WTC11 (cell line): ENCODE data around the gene PCDHGA6. TPM values are rescaled to one million over a fixed set of nuclear protein-coding genes. Genes with fewer than 3 reads are reported as not detected.

ENCODE experiments used
- ATAC-seq: fragments of 200-7000 bp; cut with Tn5 transposase; 2 replicates; pipeline ENCODE4 v1.10.0; 2021; ENCODE audit warnings: mild to moderate bottlenecking, moderate library complexity
- CTCF ChIA-PET: fragments of 300-600 bp; sonication (Branson Sonifier 250); formaldehyde crosslinking; loops from one replicate; lab custom pipeline; 2021; ENCODE audit warnings: antibody characterized with exemption; lab: Charles Lee
- POLR2A ChIA-PET: fragments of 350-600 bp; sonication (Branson Sonifier 250); formaldehyde crosslinking; loops from one replicate; lab custom pipeline; 2021; ENCODE audit warnings: antibody characterized with exemption; lab: Charles Lee
- DNase-seq: peaks from one replicate; pipeline ENCODE4 v3.0.0; 2021; ENCODE audit warnings: low spot score
- H3K27ac Mint-ChIP-seq: 2 replicates; pipeline ENCODE4 v1.8.0; 2021; ENCODE audit warnings: mixed read lengths
- H3K27me3 Mint-ChIP-seq: 2 replicates; pipeline ENCODE4 v1.8.0; 2021; ENCODE audit warnings: low read depth, mild to moderate bottlenecking, moderate library complexity, mixed read lengths
- H3K36me3 Mint-ChIP-seq: 2 replicates; pipeline ENCODE4 v1.8.0; 2021; ENCODE audit warnings: mixed read lengths
- H3K4me1 Mint-ChIP-seq: 2 replicates; pipeline ENCODE4 v1.8.0; 2022; ENCODE audit warnings: mixed read lengths
- H3K4me3 Mint-ChIP-seq: 2 replicates; pipeline ENCODE4 v1.8.0; 2021; ENCODE audit warnings: mild to moderate bottlenecking, moderate library complexity, mixed read lengths
- H3K9me3 Mint-ChIP-seq: 2 replicates; pipeline ENCODE4 v1.8.0; 2021; ENCODE audit warnings: mixed read lengths
- AFF4 ChIP-seq: sonication (generic); formaldehyde crosslinking; IDR thresholded peaks from 2 replicates; pipeline ENCODE4 v1.8.1; 2023; ENCODE audit warnings: mild to moderate bottlenecking, missing genetic modification reagents, borderline replicate concordance
- CBFB ChIP-seq: sonication (generic); formaldehyde crosslinking; IDR thresholded peaks from 2 replicates; pipeline ENCODE4 v1.8.1; 2022; ENCODE audit warnings: mild to moderate bottlenecking, low read depth, missing genetic modification reagents
- CREB1 ChIP-seq: sonication (generic); formaldehyde crosslinking; IDR thresholded peaks from 2 replicates; pipeline ENCODE4 v1.8.0; 2023; ENCODE audit warnings: mild to moderate bottlenecking, missing genetic modification reagents
- E2F1 ChIP-seq: sonication (generic); formaldehyde crosslinking; IDR thresholded peaks from 2 replicates; pipeline ENCODE4 v1.8.0; 2022; ENCODE audit warnings: mild to moderate bottlenecking, missing genetic modification reagents
- ETV6 ChIP-seq: sonication (generic); formaldehyde crosslinking; IDR thresholded peaks from 2 replicates; pipeline ENCODE4 v1.8.1; 2022; ENCODE audit warnings: mild to moderate bottlenecking, missing genetic modification reagents
- FOXP1 ChIP-seq: sonication (generic); formaldehyde crosslinking; IDR thresholded peaks from 2 replicates; pipeline ENCODE4 v1.8.0; 2022; ENCODE audit warnings: missing genetic modification reagents, mild to moderate bottlenecking, moderate library complexity, borderline replicate concordance
- FOXP4 ChIP-seq: sonication (generic); formaldehyde crosslinking; IDR thresholded peaks from 2 replicates; pipeline ENCODE4 v1.8.0; 2022; ENCODE audit warnings: mild to moderate bottlenecking, missing genetic modification reagents
- GRHL2 ChIP-seq: fragments of 250-450 bp; sonication (Bioruptor Pico); IDR thresholded peaks from 2 replicates; pipeline ENCODE4 v1.8.0; 2022; ENCODE audit warnings: mild to moderate bottlenecking, moderate library complexity; ENCODE audit not compliant: insufficient replicate concordance, severe bottlenecking
- HMGA2 ChIP-seq: fragments of 250-450 bp; sonication (Bioruptor Pico); IDR thresholded peaks from 2 replicates; pipeline ENCODE4 v1.4.0; 2021; ENCODE audit warnings: mild to moderate bottlenecking, moderate library complexity
- JUN ChIP-seq: sonication (generic); formaldehyde crosslinking; IDR thresholded peaks from 2 replicates; pipeline ENCODE4 v1.8.0; 2023; ENCODE audit warnings: mild to moderate bottlenecking, missing genetic modification reagents
- MXD4 ChIP-seq: fragments of 250-450 bp; sonication (Bioruptor Pico); IDR thresholded peaks from 2 replicates; pipeline ENCODE4 v1.8.0; 2021; ENCODE audit warnings: mild to moderate bottlenecking, moderate library complexity, borderline replicate concordance
- NFATC4 ChIP-seq: fragments of 250-450 bp; sonication (Bioruptor Pico); IDR thresholded peaks from 2 replicates; pipeline ENCODE4 v1.9.0; 2021; ENCODE audit warnings: mild to moderate bottlenecking
- SMAD4 ChIP-seq: sonication (generic); formaldehyde crosslinking; IDR thresholded peaks from 2 replicates; pipeline ENCODE4 v1.8.0; 2022; ENCODE audit warnings: mild to moderate bottlenecking, missing genetic modification reagents
- TEAD1 ChIP-seq: sonication (generic); formaldehyde crosslinking; IDR thresholded peaks from 2 replicates; pipeline ENCODE4 v1.8.0; 2022; ENCODE audit warnings: mild to moderate bottlenecking, missing genetic modification reagents
- ZNF121 ChIP-seq: sonication (generic); formaldehyde crosslinking; IDR thresholded peaks from 2 replicates; pipeline ENCODE4 v1.8.0; 2023; ENCODE audit warnings: missing genetic modification reagents
- ZNF219 ChIP-seq: sonication (generic); formaldehyde crosslinking; IDR thresholded peaks from 2 replicates; pipeline ENCODE4 v1.8.0; 2023; ENCODE audit warnings: missing genetic modification reagents, mild to moderate bottlenecking, borderline replicate concordance
- ZNF396 ChIP-seq: fragments of 250-450 bp; sonication (Bioruptor Pico); IDR thresholded peaks from 2 replicates; pipeline ENCODE4 v1.8.0; 2021; ENCODE audit warnings: mild to moderate bottlenecking, moderate library complexity, borderline replicate concordance
- ZNF423 ChIP-seq: fragments of 250-450 bp; sonication (Bioruptor Pico); IDR thresholded peaks from 2 replicates; pipeline ENCODE4 v2.1.2; 2022; ENCODE audit warnings: mild to moderate bottlenecking, moderate library complexity
- ZNF425 ChIP-seq: fragments of 250-450 bp; sonication (Bioruptor Pico); conservative IDR thresholded peaks from 2 replicates; pipeline ENCODE4 v1.9.0; 2021; ENCODE audit warnings: mild to moderate bottlenecking
- total RNA-seq: library from RNA; stranded (reverse); gene quantifications from 3 replicates; pipeline ENCODE4 v1.2.3, GENCODE V29; 2021
- TF ChIP-seq, protein P1 (sequence below): sonication (generic); formaldehyde crosslinking; IDR thresholded peaks from 2 replicates; pipeline ENCODE4 v1.8.0; 2022; ENCODE audit warnings: mild to moderate bottlenecking, missing genetic modification reagents
- TF ChIP-seq, protein P2 (sequence below): fragments of 250-450 bp; sonication (Bioruptor Pico); IDR thresholded peaks from 2 replicates; pipeline ENCODE4 v1.8.0; 2021; ENCODE audit warnings: mild to moderate bottlenecking
- TF ChIP-seq, protein P3 (sequence below): sonication (generic); formaldehyde crosslinking; IDR thresholded peaks from 2 replicates; pipeline ENCODE4 v1.8.1; 2022; ENCODE audit warnings: mild to moderate bottlenecking, missing genetic modification reagents, moderate library complexity, borderline replicate concordance

The PCDHGA6 gene
- total RNA-seq, 1 experiment from 2014 or later, result 3.3 TPM

DNA sequence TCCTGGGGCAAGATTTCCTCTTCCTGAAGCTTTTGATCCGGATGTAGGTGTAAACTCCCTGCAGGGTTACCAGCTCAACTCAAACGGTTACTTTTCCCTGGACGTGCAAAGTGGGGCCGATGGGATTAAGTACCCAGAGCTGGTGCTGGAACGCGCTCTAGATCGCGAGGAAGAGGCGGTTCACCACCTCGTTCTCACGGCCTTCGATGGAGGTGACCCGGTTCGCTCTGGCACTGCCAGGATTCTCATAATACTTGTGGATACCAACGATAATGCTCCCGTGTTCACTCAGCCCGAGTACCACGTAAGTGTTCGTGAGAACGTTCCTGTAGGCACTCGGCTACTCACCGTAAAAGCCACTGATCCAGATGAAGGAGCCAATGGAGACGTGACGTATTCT, 18.1 kb upstream of the PCDHGA6 start (continued):
- TF ChIP-seq AFF4 (no peak), ZNF425 (no peak), CREB1 (CRISPR knock-in tag) (no peak)

- TF ChIP-seq NFATC4, result no peak
- TF ChIP-seq GRHL2 (CRISPR knock-in tag), result no peak
- no peak for TF ChIP-seq FOXP1 (CRISPR knock-in tag)
- TF ChIP-seq FOXP4, result no peak
- TF ChIP-seq CBFB (CRISPR knock-in tag), result no peak
- TF ChIP-seq, protein P1, sequence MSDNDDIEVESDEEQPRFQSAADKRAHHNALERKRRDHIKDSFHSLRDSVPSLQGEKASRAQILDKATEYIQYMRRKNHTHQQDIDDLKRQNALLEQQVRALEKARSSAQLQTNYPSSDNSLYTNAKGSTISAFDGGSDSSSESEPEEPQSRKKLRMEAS, result no peak
- no peak for TF ChIP-seq ZNF121 (CRISPR knock-in tag)
- TF ChIP-seq, protein P2, sequence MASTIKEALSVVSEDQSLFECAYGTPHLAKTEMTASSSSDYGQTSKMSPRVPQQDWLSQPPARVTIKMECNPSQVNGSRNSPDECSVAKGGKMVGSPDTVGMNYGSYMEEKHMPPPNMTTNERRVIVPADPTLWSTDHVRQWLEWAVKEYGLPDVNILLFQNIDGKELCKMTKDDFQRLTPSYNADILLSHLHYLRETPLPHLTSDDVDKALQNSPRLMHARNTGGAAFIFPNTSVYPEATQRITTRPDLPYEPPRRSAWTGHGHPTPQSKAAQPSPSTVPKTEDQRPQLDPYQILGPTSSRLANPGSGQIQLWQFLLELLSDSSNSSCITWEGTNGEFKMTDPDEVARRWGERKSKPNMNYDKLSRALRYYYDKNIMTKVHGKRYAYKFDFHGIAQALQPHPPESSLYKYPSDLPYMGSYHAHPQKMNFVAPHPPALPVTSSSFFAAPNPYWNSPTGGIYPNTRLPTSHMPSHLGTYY (CRISPR knock-in tag), result no peak
- no peak for TF ChIP-seq HMGA2
- no peak for TF ChIP-seq CREB1 (CRISPR knock-in tag)
- no peak for TF ChIP-seq ETV6 (CRISPR knock-in tag)
- TF ChIP-seq ZNF423, result no peak
- H3K27ac Mint-ChIP-seq, result no peak overlapping the region
- H3K4me3 Mint-ChIP-seq, result no peak overlapping the region
- peaks cover 56% of the 10 kb centered on the region for H3K9me3 Mint-ChIP-seq
- POLR2A ChIA-PET, result no interaction called here
- ATAC-seq (no peak), DNase-seq (no peak)
- CTCF ChIA-PET, result interaction anchor here (0.9 to 1.7 kb wide), 7 partner anchors 32 to 208 kb away, joined by 3 to 11 read pairs (median 5); partner anchors contain the start of genes PCDHB15, PCDHGA10, PCDHGB4 and TAF7
- peaks cover 13% of the 10 kb centered on the region for H3K27me3 Mint-ChIP-seq
- H3K36me3 Mint-ChIP-seq, result peaks cover 60% of the 10 kb centered on the region
- peaks cover 8% of the 10 kb centered on the region for H3K4me1 Mint-ChIP-seq
Measured at GRCh38 chr5:141356133-141356532, 17.6 kb upstream of the PCDHGA6 start.

DNA sequence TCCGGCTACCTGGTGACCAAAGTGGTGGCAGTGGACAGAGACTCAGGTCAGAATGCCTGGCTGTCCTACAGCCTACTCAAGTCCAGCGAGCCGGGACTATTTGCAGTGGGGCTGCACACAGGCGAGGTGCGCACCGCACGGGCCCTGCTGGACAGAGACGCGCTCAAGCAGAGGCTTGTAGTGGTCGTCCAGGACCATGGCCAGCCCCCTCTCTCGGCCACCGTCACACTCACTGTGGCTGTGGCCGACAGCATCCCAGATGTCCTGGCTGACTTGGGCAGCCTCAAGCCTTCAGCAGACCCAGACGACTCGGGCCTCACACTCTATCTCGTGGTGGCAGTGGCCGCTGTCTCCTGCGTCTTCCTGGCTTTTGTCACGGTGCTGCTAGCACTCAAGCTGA, 16.7 kb upstream of the PCDHGA6 start:
- POLR2A ChIA-PET, result no interaction called here
- CTCF ChIA-PET, result interaction anchor here (1.0 to 1.3 kb wide), 2 partner anchors 201 to 235 kb away, joined by 3 read pairs; partner anchors contain the start of gene PCDHB4
- Mint-ChIP-seq H3K27me3 (peaks cover 19% of the 10 kb centered on the region), H3K9me3 (peaks cover 57% of the 10 kb centered on the region), H3K27ac (no peak overlapping the region), H3K4me1 (peaks cover 8% of the 10 kb centered on the region), H3K4me3 (no peak overlapping the region), H3K36me3 (peaks cover 62% of the 10 kb centered on the region)
- DNase-seq (no peak), ATAC-seq (no peak)
- TF ChIP-seq CBFB (CRISPR knock-in tag), result no peak
- TF ChIP-seq ZNF219 (CRISPR knock-in tag), result no peak
- no peak for TF ChIP-seq MXD4 (CRISPR knock-in tag)
- no peak for TF ChIP-seq ZNF396
- no peak for TF ChIP-seq TEAD1 (CRISPR knock-in tag)
- no peak for TF ChIP-seq JUN
- TF ChIP-seq, protein P3, sequence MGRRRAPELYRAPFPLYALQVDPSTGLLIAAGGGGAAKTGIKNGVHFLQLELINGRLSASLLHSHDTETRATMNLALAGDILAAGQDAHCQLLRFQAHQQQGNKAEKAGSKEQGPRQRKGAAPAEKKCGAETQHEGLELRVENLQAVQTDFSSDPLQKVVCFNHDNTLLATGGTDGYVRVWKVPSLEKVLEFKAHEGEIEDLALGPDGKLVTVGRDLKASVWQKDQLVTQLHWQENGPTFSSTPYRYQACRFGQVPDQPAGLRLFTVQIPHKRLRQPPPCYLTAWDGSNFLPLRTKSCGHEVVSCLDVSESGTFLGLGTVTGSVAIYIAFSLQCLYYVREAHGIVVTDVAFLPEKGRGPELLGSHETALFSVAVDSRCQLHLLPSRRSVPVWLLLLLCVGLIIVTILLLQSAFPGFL (CRISPR knock-in tag), result no peak
- no peak for TF ChIP-seq E2F1 (CRISPR knock-in tag)
- TF ChIP-seq SMAD4, result no peak
